ENCODE measurements around the gene VAC14.

- no peak for TF ChIP-seq CTCF (IDR thresholded peaks at IDR 0.05; ENCODE audit: poor library complexity, severe bottlenecking)
- TF ChIP-seq EP300 (conservative IDR thresholded peaks at IDR 0.05; ENCODE audit: poor library complexity, severe bottlenecking) = no peak
- TF ChIP-seq EZH2 (IDR thresholded peaks at IDR 0.05; ENCODE audit: borderline replicate concordance, insufficient read depth, low read length, poor library complexity, severe bottlenecking) = no peak
- TF ChIP-seq TAF1 (IDR thresholded peaks at IDR 0.05; ENCODE audit: low read depth) = no peak
Measured at GRCh38 chr16:70805787-70806186, 4.8 kb upstream of the VAC14 start.
